H9 (cell line): ENCODE results near the gene NR1H4. TPM values are rescaled to one million over a fixed set of nuclear protein-coding genes. Genes with fewer than 3 reads are reported as not detected.
A peak's percentile ranks its signal among the peaks of the same experiment; 100 is the strongest.

ENCODE experiments used
- DNase-seq: peaks from one replicate; pipeline ENCODE4 v3.0.0-alpha.2; 2017
- H2AFZ ChIP-seq: one replicate; pipeline ENCODE4 v1.6.1; 2013; ENCODE audit warnings: mild to moderate bottlenecking, low read length, control low read depth, moderate library complexity
- H2AK5ac ChIP-seq: 2 replicates; pipeline ENCODE4 v1.6.1; 2013; ENCODE audit warnings: low read length, control low read depth, mixed read lengths; ENCODE audit not compliant: insufficient read length
- H2BK120ac ChIP-seq: one replicate; pipeline ENCODE4 v1.6.1; 2013; ENCODE audit warnings: low read depth, mild to moderate bottlenecking, low read length, control low read depth, inconsistent platforms; ENCODE audit not compliant: poor library complexity, severe bottlenecking
- H2BK12ac ChIP-seq: 2 replicates; pipeline ENCODE4 v1.6.1; 2013; ENCODE audit warnings: low read length, control low read depth, mixed read lengths, low read depth; ENCODE audit not compliant: insufficient read length
- H2BK15ac ChIP-seq: 2 replicates; pipeline ENCODE4 v1.6.1; 2013; ENCODE audit warnings: low read depth, low read length, control low read depth
- H2BK20ac ChIP-seq: one replicate; pipeline ENCODE4 v1.6.1; 2013; ENCODE audit warnings: low read depth, mild to moderate bottlenecking, low read length, control low read depth, inconsistent platforms; ENCODE audit not compliant: poor library complexity, severe bottlenecking
- H2BK5ac ChIP-seq: 2 replicates; pipeline ENCODE4 v1.6.1; 2013; ENCODE audit warnings: low read length, control low read depth, mixed read lengths; ENCODE audit not compliant: insufficient read length
- H3K14ac ChIP-seq: 2 replicates; pipeline ENCODE4 v1.6.1; 2013; ENCODE audit warnings: low read length, control low read depth; ENCODE audit not compliant: insufficient read depth
- H3K18ac ChIP-seq: 2 replicates; pipeline ENCODE4 v1.6.1; 2013; ENCODE audit warnings: low read depth, mild to moderate bottlenecking, mixed read lengths, low read length, control low read depth; ENCODE audit not compliant: insufficient read length
- H3K23ac ChIP-seq: 2 replicates; pipeline ENCODE4 v1.6.1; 2013; ENCODE audit warnings: low read length, control low read depth, mixed read lengths, low read depth; ENCODE audit not compliant: insufficient read length
- H3K23me2 ChIP-seq: 2 replicates; pipeline ENCODE4 v1.6.1; 2013; ENCODE audit warnings: low read depth, mild to moderate bottlenecking, mixed read lengths, low read length, control low read depth; ENCODE audit not compliant: insufficient read length, poor library complexity, severe bottlenecking
- H3K27ac ChIP-seq: 2 replicates; pipeline ENCODE4 v1.5.1; 2013; ENCODE audit warnings: low read length, control low read depth, mixed read lengths, low read depth; ENCODE audit not compliant: insufficient read length
- H3K27me3 ChIP-seq: 2 replicates; pipeline ENCODE4 v1.6.1; 2013; ENCODE audit warnings: low read length, control low read depth, inconsistent platforms; ENCODE audit not compliant: insufficient read depth
- H3K4ac ChIP-seq: 2 replicates; pipeline ENCODE4 v1.6.1; 2013; ENCODE audit warnings: low read depth, mild to moderate bottlenecking, control low read depth, inconsistent platforms, low read length, moderate library complexity
- H3K4me1 ChIP-seq: 2 replicates; pipeline ENCODE4 v1.6.1; 2013; ENCODE audit warnings: low read length, control low read depth, inconsistent platforms; ENCODE audit not compliant: insufficient read depth
- H3K4me2 ChIP-seq: 2 replicates; pipeline ENCODE4 v1.6.1; 2013; ENCODE audit warnings: low read length, control low read depth, mixed read lengths; ENCODE audit not compliant: insufficient read length, insufficient read depth
- H3K56ac ChIP-seq: 2 replicates; pipeline ENCODE4 v1.6.1; 2013; ENCODE audit warnings: low read depth, mild to moderate bottlenecking, mixed read lengths, low read length, control low read depth; ENCODE audit not compliant: insufficient read length
- H3K79me1 ChIP-seq: 2 replicates; pipeline ENCODE4 v1.6.1; 2013; ENCODE audit warnings: low read depth, mild to moderate bottlenecking, moderate library complexity, low read length, control low read depth, inconsistent platforms; ENCODE audit not compliant: insufficient read depth, poor library complexity, severe bottlenecking
- H3K79me2 ChIP-seq: 2 replicates; pipeline ENCODE4 v1.6.1; 2013; ENCODE audit warnings: low read length, control low read depth, inconsistent platforms; ENCODE audit not compliant: insufficient read depth
- H3K9ac ChIP-seq: 2 replicates; pipeline ENCODE4 v1.6.1; 2013; ENCODE audit warnings: low read length, control low read depth, mixed read lengths; ENCODE audit not compliant: insufficient read length; ENCODE audit errors: extremely low read depth
- H3K9me3 ChIP-seq: one replicate; pipeline ENCODE4 v1.6.1; 2013; ENCODE audit warnings: low read depth, low read length, inconsistent platforms; ENCODE audit not compliant: control insufficient read depth
- H3T11ph ChIP-seq: one replicate; pipeline ENCODE4 v1.6.1; 2013; ENCODE audit warnings: mild to moderate bottlenecking, low read length, control low read depth, inconsistent platforms
- H4K20me1 ChIP-seq: one replicate; pipeline ENCODE4 v1.6.1; 2013; ENCODE audit not compliant: control insufficient read depth, insufficient read length, insufficient read depth
- H4K5ac ChIP-seq: 2 replicates; pipeline ENCODE4 v1.6.1; 2013; ENCODE audit warnings: low read depth, mild to moderate bottlenecking, mixed read lengths, low read length, control low read depth; ENCODE audit not compliant: insufficient read length
- H4K8ac ChIP-seq: replicated peaks from 2 replicates; pipeline ENCODE4 v1.6.1; 2013; ENCODE audit warnings: low read length, control low read depth, mixed read lengths, low read depth; ENCODE audit not compliant: insufficient read length
- H4K91ac ChIP-seq: 2 replicates; pipeline ENCODE4 v1.6.1; 2013; ENCODE audit warnings: low read depth, mild to moderate bottlenecking, moderate library complexity, mixed read lengths, low read length, control low read depth; ENCODE audit not compliant: insufficient read length
- H3K27ac Mint-ChIP-seq, 3 experiments: 2 replicates in 2 of 3; 3 replicates in 1 of 3; pipeline ENCODE4 v1.8.0; 2020 to 2021; ENCODE audit warnings: mixed read lengths in 3 of 3, mild to moderate bottlenecking in 1 of 3, moderate library complexity in 1 of 3
- H3K27me3 Mint-ChIP-seq: 2 replicates; pipeline ENCODE4 v1.8.0; 2021; ENCODE audit warnings: low read depth, mild to moderate bottlenecking, moderate library complexity, mixed read lengths
- H3K36me3 Mint-ChIP-seq, 3 experiments: 2 replicates in 2 of 3; 3 replicates in 1 of 3; pipeline ENCODE4 v1.8.0; 2020 to 2021; ENCODE audit warnings: low read depth in 3 of 3, mixed read lengths in 3 of 3; ENCODE audit not compliant: insufficient read depth in 1 of 3
- H3K4me1 Mint-ChIP-seq, 2 experiments: 2 replicates each; pipeline ENCODE4 v1.8.0; 2020; ENCODE audit warnings: mixed read lengths in 2 of 2
- H3K4me3 Mint-ChIP-seq, 2 experiments: 2 replicates in 1 of 2; 3 replicates in 1 of 2; pipeline ENCODE4 v1.8.0; 2020 to 2021; ENCODE audit warnings: mild to moderate bottlenecking in 2 of 2, mixed read lengths in 2 of 2, moderate library complexity in 1 of 2
- H3K9me3 Mint-ChIP-seq, 2 experiments: 2 replicates in 1 of 2; 3 replicates in 1 of 2; pipeline ENCODE4 v1.8.0; 2020; ENCODE audit warnings: mild to moderate bottlenecking in 2 of 2, mixed read lengths in 2 of 2, moderate library complexity in 1 of 2
- CTCF ChIP-seq: fragments of 200-600 bp; sonication (generic); conservative IDR thresholded peaks from 3 replicates; pipeline ENCODE4 v1.8.0; 2021; ENCODE audit warnings: antibody characterized with exemption, mild to moderate bottlenecking
- WGBS: extraction: QIAGEN DNeasy Blood & Tissue Kit; methylation state at CpG from one replicate; pipeline ENCODE4 v1.1.7; 2013; ENCODE audit warnings: missing lambda C conversion rate, low lambda C conversion rate, mixed read lengths; ENCODE audit not compliant: insufficient read length; ENCODE audit errors: extremely low coverage; 5-methylcytosine and 5-hydroxymethylcytosine counted together
- total RNA-seq: library from RNA; stranded (reverse); gene quantifications from 2 replicates; pipeline ENCODE4 v1.2.1, GENCODE V29; 2021

NR1H4 gene
- total RNA-seq, 1 experiment from 2014 or later: not detected

GRCh38 chr12:100608776-100609175 is 135.1 kb downstream of the NR1H4 start:
- no peak for DNase-seq
- no peak overlapping the region for H3K4me3 Mint-ChIP-seq
- no peaks in the 10 kb centered on the region for H3K27me3 ChIP-seq
- no peak overlapping the region for H2BK15ac ChIP-seq
- no peak overlapping the region for H2AK5ac ChIP-seq
- no peak overlapping the region for H3K27ac ChIP-seq
- no peak overlapping the region for H3K56ac ChIP-seq
- H4K5ac ChIP-seq: no peak overlapping the region
- no peak overlapping the region for H4K8ac ChIP-seq
- H3K27me3 Mint-ChIP-seq: no peaks in the 10 kb centered on the region
- H3K27ac Mint-ChIP-seq: peak overlapping the region in 1 of 3 experiments; percentile 79; a peak in 2 of 7 replicates
- H2BK12ac ChIP-seq: no peak overlapping the region
- no peak overlapping the region for H3K4ac ChIP-seq
- no peaks in the 10 kb centered on the region for H4K20me1 ChIP-seq
- H3K79me1 ChIP-seq: no peaks in the 10 kb centered on the region
- no peak overlapping the region for H3K9ac ChIP-seq
- no peak overlapping the region for H3K23ac ChIP-seq
- H3T11ph ChIP-seq: no peak overlapping the region
- H3K23me2 ChIP-seq: no peaks in the 10 kb centered on the region
- no peaks in the 10 kb centered on the region for H3K4me1 ChIP-seq
- H3K14ac ChIP-seq: no peak overlapping the region
- no peak overlapping the region for H4K91ac ChIP-seq
- H3K18ac ChIP-seq: no peak overlapping the region
- WGBS: no CpG with 5 or more reads among the region's 1 CpG
- H2BK20ac ChIP-seq: no peak overlapping the region
- H3K4me1 Mint-ChIP-seq: no peaks in the 10 kb centered on the region
- H2AFZ ChIP-seq: no peak overlapping the region
- no peaks in the 10 kb centered on the region for H3K9me3 ChIP-seq
- peaks cover 4 to 16% (median 12%) of the 10 kb centered on the region in 3 experiments; a peak in 6 of 7 replicates for H3K36me3 Mint-ChIP-seq
- H2BK5ac ChIP-seq: no peak overlapping the region
- no peak overlapping the region for H3K4me2 ChIP-seq
- TF ChIP-seq CTCF: no peak
- H3K79me2 ChIP-seq: no peaks in the 10 kb centered on the region
- no peak overlapping the region for H2BK120ac ChIP-seq
- no peaks in the 10 kb centered on the region for H3K9me3 Mint-ChIP-seq
